Measurements from ENCODE around the gene AQP12A. TPM values are rescaled to one million over a fixed set of nuclear protein-coding genes. Genes with fewer than 3 reads are reported as not detected.

The AQP12A gene
- total and polyA plus RNA-seq, 2 experiments from 2014 or later = not detected

DNA sequence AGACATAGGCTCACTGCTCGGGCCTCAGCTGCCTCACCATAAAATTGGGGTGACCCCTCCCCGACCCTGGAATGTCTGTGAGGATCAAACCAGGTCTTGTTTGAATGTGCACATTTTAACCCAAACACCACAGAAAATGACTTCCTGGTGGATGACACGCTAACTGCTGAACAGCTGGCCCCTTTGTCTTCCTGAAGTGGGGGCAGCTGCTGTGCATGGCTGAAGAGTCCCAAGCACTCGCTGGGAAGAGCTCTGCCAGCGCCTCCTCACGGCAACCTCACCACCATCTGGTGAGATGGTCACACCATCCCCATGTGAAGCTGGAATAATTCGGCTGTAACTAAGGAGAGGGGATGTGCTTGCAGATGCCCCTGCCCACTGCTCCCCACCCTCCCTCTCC is 34.0 kb downstream of the AQP12A start (continued):
- TF ChIP-seq ZNF462 (CRISPR knock-in tag; IDR thresholded peaks at IDR 0.05) = no peak
- TF ChIP-seq JUNB (IDR thresholded peaks at IDR 0.05; ENCODE audit: unreplicated experiment) = no peak
- no peak for TF ChIP-seq NANOG (IDR thresholded peaks at IDR 0.05; ENCODE audit: borderline replicate concordance)
- TF ChIP-seq REST (IDR thresholded peaks at IDR 0.05; ENCODE audit: unreplicated experiment) = no peak
- TF ChIP-seq STAT1 (IDR thresholded peaks at IDR 0.05; ENCODE audit: unreplicated experiment) = no peak
- TF ChIP-seq ZNF331 (CRISPR knock-in tag; IDR thresholded peaks at IDR 0.05; ENCODE audit: low read depth) = no peak

GRCh38 chr2:240726876-240727275 is 35.2 kb downstream of the AQP12A start:
- Histone ChIP-seq H3K27me3 (ENCODE audit: insufficient read depth) (no peaks in the 10 kb centered on the region), H3K36me3 (ENCODE audit: insufficient read depth) (peaks cover 12% of the 10 kb centered on the region; the same call in 1 of the 2 replicates), H3K4me3 (no peak overlapping the region), H2AFZ (no peak overlapping the region), H3F3A (replicated peaks; ENCODE audit: low read depth) (no peaks in the 10 kb centered on the region), H3K27ac (ENCODE audit: low read depth) (no peak overlapping the region), H3K79me2 (replicated peaks; ENCODE audit: insufficient read depth) (no peaks in the 10 kb centered on the region), H3K4me2 (no peak overlapping the region), H4K20me1 (replicated peaks; ENCODE audit: insufficient read depth) (no peaks in the 10 kb centered on the region), H3K4me1 (ENCODE audit: insufficient read depth) (no peaks in the 10 kb centered on the region), H3K9me2 (ENCODE audit: insufficient read depth) (no peaks in the 10 kb centered on the region)
- Mint-ChIP-seq H3K4me3 (no peak overlapping the region), H3K36me3 (ENCODE audit: low read depth) (peaks cover 45% of the 10 kb centered on the region), H3K27me3 (ENCODE audit: insufficient read depth, low read depth, poor library complexity) (peaks cover 46% of the 10 kb centered on the region), H3K9me3 (0 out of 3 replicates have a peak, but pooled peaks cover 4% of the 10 kb centered on the region), H3K4me1 (no peaks in the 10 kb centered on the region; the same call in 2 of the 3 replicates), H3K27ac (no peak overlapping the region)
- TF ChIP-seq ZNF331 (CRISPR knock-in tag; IDR thresholded peaks at IDR 0.05; ENCODE audit: low read depth) (no peak), ZNF462 (CRISPR knock-in tag; IDR thresholded peaks at IDR 0.05) (no peak), JUNB (IDR thresholded peaks at IDR 0.05; ENCODE audit: unreplicated experiment) (no peak)
- DNase-seq (ENCODE audit: low spot score) (no peak), ATAC-seq (no peak)
